HCT116 (cell line): Measurements from ENCODE around the gene GOLT1A. TPM values are rescaled to one million over a fixed set of nuclear protein-coding genes. Genes with fewer than 3 reads are reported as not detected.
"Not testable (repeated sequence)": the region's sequence is repeated elsewhere in the genome, so short reads cannot be mapped to it uniquely, and the experiment has no call there.

Experiments
- ATAC-seq: fragments of 200-7000 bp; cut with Tn5 transposase; 2 replicates; pipeline ENCODE4 v1.9.1; 2020; ENCODE audit warnings: mild to moderate bottlenecking, moderate library complexity
- BruUV-seq: library from RNA; stranded (reverse); fragments of 400-500 nt; replicated peaks from 2 replicates; lab custom pipeline; 2021; lab: Mats Ljungman, UMichigan
- CTCF ChIA-PET: fragments of 300-600 bp; sonication (Branson Sonifier 250); formaldehyde crosslinking; loops from one replicate; lab custom pipeline; 2021; ENCODE audit warnings: antibody characterized with exemption; lab: Charles Lee
- POLR2A ChIA-PET: fragments of 300-600, 350-600 bp; sonication (Branson Sonifier 250); formaldehyde crosslinking; loops from one replicate; lab custom pipeline; 2021; ENCODE audit warnings: antibody characterized with exemption; lab: Charles Lee
- RAD21 ChIA-PET, 2 experiments: fragments of 300-600 bp; sonication (Branson Sonifier 250); formaldehyde crosslinking; loops; one replicate each; lab custom pipeline; 2023; ENCODE audit warnings: low total read pairs in 2 of 2; ENCODE audit not compliant: uncharacterized antibody in 2 of 2, unreplicated experiment in 2 of 2, low non-redundant PET in 1 of 2; lab: Charles Lee
- DNase-seq: peaks from one replicate; pipeline ENCODE4 v3.0.0-alpha.2; 2010; ENCODE audit warnings: low read depth, low spot score
- H2AFZ ChIP-seq: fragments of 200-600 bp; shearing (Covaris generic), sonication (generic); 2 replicates; pipeline ENCODE4 v1.6.1; 2017; ENCODE audit warnings: low read depth, mixed run types, mixed read lengths, antibody characterized with exemption, low read length; ENCODE audit not compliant: poor library complexity, severe bottlenecking
- H3K27ac ChIP-seq: 2 replicates; pipeline ENCODE4 v1.5.1; 2012; ENCODE audit warnings: low read depth, low read length
- H3K27me3 ChIP-seq: fragments of 200-600 bp; sonication (generic); 2 replicates; pipeline ENCODE4 v1.6.1; 2016; ENCODE audit warnings: mixed run types, low read length, mixed read lengths; ENCODE audit not compliant: insufficient read depth
- H3K36me3 ChIP-seq, 2 experiments: fragments of 200-500 bp in 1 of 2; fragments of 200-600 bp in 1 of 2; sonication (Bioruptor generic) in 1 of 2; sonication (generic) in 1 of 2; 2 replicates each; pipeline versions ENCODE4 v1.5.1 to v1.6.1; 2014 to 2016; ENCODE audit warnings: low read length in 2 of 2, inconsistent platforms in 1 of 2, mixed read lengths in 1 of 2, mixed run types in 1 of 2; ENCODE audit not compliant: insufficient read depth in 2 of 2, control insufficient read depth in 1 of 2
- H3K4me1 ChIP-seq, 2 experiments: fragments of 200-600 bp in 1 of 2; sonication (generic) in 1 of 2; 2 replicates each; pipeline versions ENCODE4 v1.5.1 to v1.6.1; 2012 to 2017; ENCODE audit warnings: low read length in 2 of 2, inconsistent platforms in 1 of 2, mild to moderate bottlenecking in 1 of 2, mixed read lengths in 1 of 2, mixed run types in 1 of 2, moderate library complexity in 1 of 2; ENCODE audit not compliant: insufficient read depth in 2 of 2, control insufficient read depth in 1 of 2
- H3K4me2 ChIP-seq: fragments of 200-600 bp; sonication (generic); 2 replicates; pipeline ENCODE4 v1.6.1; 2017; ENCODE audit warnings: mixed run types, low read length, mixed read lengths
- H3K4me3 ChIP-seq, 2 experiments: fragments of 200-600 bp in 1 of 2; sonication (generic) in 1 of 2; replicated peaks in 1 of 2; 2 replicates each; pipeline ENCODE4 v1.5.1; 2011 to 2016; ENCODE audit warnings: low read length in 2 of 2, control low read depth in 1 of 2, low read depth in 1 of 2, mild to moderate bottlenecking in 1 of 2, mixed read lengths in 1 of 2, mixed run types in 1 of 2
- H3K79me2 ChIP-seq: fragments of 200-600 bp; sonication (generic); 2 replicates; pipeline ENCODE4 v1.6.1; 2017; ENCODE audit warnings: mild to moderate bottlenecking, mixed run types, low read length, moderate library complexity, mixed read lengths; ENCODE audit not compliant: insufficient read depth
- H3K9ac ChIP-seq: fragments of 200-600 bp; sonication (generic); 2 replicates; pipeline ENCODE4 v1.6.1; 2016; ENCODE audit warnings: low read length, mixed read lengths
- H3K9me2 ChIP-seq: fragments of 200-600 bp; sonication (generic), shearing (Covaris generic); 2 replicates; pipeline ENCODE4 v1.6.1; 2017; ENCODE audit warnings: mixed run types, mild to moderate bottlenecking, moderate library complexity; ENCODE audit not compliant: insufficient read depth
- H3K9me3 ChIP-seq, 2 experiments: fragments of 200-500 bp in 1 of 2; fragments of 200-600 bp in 1 of 2; sonication (Bioruptor generic) in 1 of 2; sonication (generic) in 1 of 2; 2 replicates each; pipeline ENCODE4 v1.6.1; 2014 to 2017; ENCODE audit warnings: low read length in 2 of 2, mixed read lengths in 2 of 2, inconsistent platforms in 1 of 2, low read depth in 1 of 2, mild to moderate bottlenecking in 1 of 2, mixed run types in 1 of 2, moderate library complexity in 1 of 2; ENCODE audit not compliant: control insufficient read depth in 1 of 2, insufficient read depth in 1 of 2
- H4K20me1 ChIP-seq: fragments of 200-600 bp; sonication (generic), shearing (Covaris generic); 2 replicates; pipeline ENCODE4 v1.6.1; 2017; ENCODE audit warnings: mixed run types, mild to moderate bottlenecking, moderate library complexity; ENCODE audit not compliant: insufficient read depth
- ELF1 ChIP-seq: IDR thresholded peaks from 2 replicates; pipeline ENCODE4 v1.6.1; 2012; ENCODE audit warnings: low read depth, borderline replicate concordance
- EZH2 ChIP-seq: fragments of 200-600 bp; sonication (generic); IDR thresholded peaks from 2 replicates; pipeline ENCODE4 v1.6.1; 2017; ENCODE audit warnings: antibody characterized with exemption, mixed run types
- POLR2A ChIP-seq: IDR thresholded peaks from 2 replicates; pipeline ENCODE4 v1.7.0; 2011; ENCODE audit warnings: borderline replicate concordance; ENCODE audit not compliant: insufficient read depth, insufficient read length; ENCODE audit errors: extremely low read depth
- SP1 ChIP-seq: IDR thresholded peaks from 2 replicates; pipeline ENCODE4 v1.6.1; 2012; ENCODE audit warnings: low read depth
- intact Hi-C: fragments of 100-400 bp; cut with micrococcal nuclease; formaldehyde crosslinking; loops from 2 replicates; pipeline ENCODE4 v1.10.0; 2022
- total RNA-seq: library from RNA; stranded (reverse); gene quantifications from one replicate; pipeline ENCODE4 v1.2.1, GENCODE V29; 2021; ENCODE audit not compliant: unreplicated experiment

The GOLT1A gene
- total RNA-seq, 1 experiment from 2014 or later: 8.0 TPM

DNA sequence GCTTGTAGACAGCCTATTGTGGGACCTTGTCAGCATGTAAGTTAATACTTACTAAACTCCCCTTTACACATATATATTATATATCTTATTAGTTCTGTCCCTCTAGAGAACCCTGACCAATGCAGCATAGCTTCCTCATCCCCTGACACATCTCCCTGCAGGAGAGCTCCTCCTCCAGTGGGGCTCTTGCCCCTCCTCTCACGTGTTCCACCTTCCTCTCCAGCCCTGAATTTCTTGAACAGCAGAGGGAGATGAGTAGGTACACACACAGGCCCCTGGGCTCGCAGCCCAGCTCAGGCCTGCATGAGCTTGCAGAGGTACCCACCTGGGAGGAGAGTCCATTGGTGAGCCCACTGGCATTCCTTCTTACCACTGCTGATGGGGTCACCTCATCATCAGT is 27.3 kb upstream of the GOLT1A start (continued):
- no peak for TF ChIP-seq POLR2A

DNA sequence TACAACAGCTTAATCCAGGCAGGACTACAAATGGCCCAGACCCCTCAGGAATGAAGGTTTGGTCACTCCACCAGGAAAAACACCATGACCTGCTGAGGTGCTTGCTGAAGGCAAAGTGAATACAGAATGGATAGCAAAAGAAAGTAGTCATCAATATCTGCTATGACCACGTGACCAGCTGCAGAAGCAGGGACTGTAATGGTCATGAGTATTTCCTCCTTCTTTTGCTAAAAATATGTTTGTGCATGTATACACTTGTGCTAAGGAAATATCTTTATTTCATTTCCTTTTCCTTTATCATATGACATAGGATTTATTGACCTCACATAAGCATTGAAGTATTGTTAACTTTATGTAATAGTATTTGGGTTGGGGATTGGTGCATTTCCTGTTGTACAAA is 26.4 kb upstream of the GOLT1A start:
- Histone ChIP-seq H3K79me2 (no peaks in the 10 kb centered on the region), H2AFZ (no peak overlapping the region), H3K4me2 (no peak overlapping the region), H3K9me2 (no peaks in the 10 kb centered on the region), H4K20me1 (no peaks in the 10 kb centered on the region), H3K4me1 (no peaks in the 10 kb centered on the region), H3K4me3 (no peak overlapping the region), H3K9me3 (no peaks in the 10 kb centered on the region), H3K27ac (no peak overlapping the region), H3K27me3 (no peaks in the 10 kb centered on the region), H3K9ac (no peak overlapping the region), H3K36me3 (no peaks in the 10 kb centered on the region)
- no TSS peak for BruUV-seq
- ChIA-PET RAD21 (no interaction called here), POLR2A (no interaction called here), CTCF (no interaction called here)
- no peak for DNase-seq
- TF ChIP-seq EZH2: no peak
- TF ChIP-seq POLR2A: no peak
- TF ChIP-seq ELF1: no peak
- TF ChIP-seq SP1: no peak
- no peak for ATAC-seq
- intact Hi-C loops: no loop called here

GRCh38 chr1:204239401-204239800 is 25.6 kb upstream of the GOLT1A start:
- H3K4me1 ChIP-seq, H3K36me3 ChIP-seq, intact Hi-C loops, H4K20me1 ChIP-seq, BruUV-seq, H3K79me2 ChIP-seq, H3K4me3 ChIP-seq, H3K27ac ChIP-seq, H3K9me3 ChIP-seq, DNase-seq, H3K27me3 ChIP-seq, CTCF ChIA-PET, H2AFZ ChIP-seq, ATAC-seq, RAD21 ChIA-PET, H3K9me2 ChIP-seq, H3K4me2 ChIP-seq, H3K9ac ChIP-seq, POLR2A ChIA-PET: not testable (repeated sequence)

DNA sequence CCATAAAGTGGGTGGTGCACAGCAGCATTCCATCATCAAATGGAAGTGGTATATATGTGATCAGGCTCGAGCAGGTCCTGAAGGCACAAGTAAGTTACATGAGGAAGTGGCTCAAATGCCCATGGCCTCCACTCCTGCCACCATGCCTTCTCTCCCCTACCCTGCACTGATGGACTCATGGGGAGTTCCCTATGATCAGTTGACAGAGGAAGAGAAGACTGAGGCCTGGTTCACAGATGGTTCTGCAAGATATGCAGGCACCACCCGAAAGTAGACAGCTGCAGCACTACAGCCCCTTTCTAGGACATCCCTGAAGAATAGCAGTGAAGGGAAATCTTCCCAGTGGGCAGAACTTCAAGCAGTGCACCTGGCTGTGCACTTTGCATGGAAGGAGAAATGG is 24.7 kb upstream of the GOLT1A start:
- H3K9me3 ChIP-seq, H3K4me1 ChIP-seq, H3K9me2 ChIP-seq, POLR2A ChIA-PET, ATAC-seq, RAD21 ChIA-PET, CTCF ChIA-PET, H4K20me1 ChIP-seq, intact Hi-C loops, H3K4me2 ChIP-seq, H3K9ac ChIP-seq, DNase-seq, H3K79me2 ChIP-seq, BruUV-seq, H3K36me3 ChIP-seq, H3K4me3 ChIP-seq, H2AFZ ChIP-seq, H3K27me3 ChIP-seq, H3K27ac ChIP-seq: not testable (repeated sequence)

DNA sequence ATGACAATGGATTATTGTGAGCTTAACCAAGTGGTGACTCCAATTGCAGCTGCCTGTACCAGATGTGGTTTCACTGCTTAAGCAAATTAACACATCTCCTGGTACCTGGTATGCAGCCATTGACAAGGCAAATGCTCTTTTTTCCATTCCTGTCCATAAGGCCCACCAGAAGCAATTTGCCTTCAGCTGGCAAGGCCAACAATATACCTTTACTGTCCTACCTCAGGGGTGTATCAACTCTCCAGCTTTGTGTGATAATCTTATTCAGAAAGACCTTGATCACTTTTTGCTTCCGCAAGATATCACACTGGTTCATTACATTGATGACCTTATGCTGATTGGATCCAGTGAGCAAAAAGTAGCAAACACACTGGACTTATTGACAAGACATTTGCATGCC is 23.7 kb upstream of the GOLT1A start:
- H3K4me2 ChIP-seq, POLR2A ChIA-PET, CTCF ChIA-PET, RAD21 ChIA-PET, H3K9me3 ChIP-seq, H4K20me1 ChIP-seq, H3K4me1 ChIP-seq, H3K36me3 ChIP-seq, H3K4me3 ChIP-seq, H3K27ac ChIP-seq, ATAC-seq, H3K79me2 ChIP-seq, H3K27me3 ChIP-seq, intact Hi-C loops, DNase-seq, BruUV-seq, H3K9me2 ChIP-seq, H3K9ac ChIP-seq, H2AFZ ChIP-seq: not testable (repeated sequence)
